Stimulated activated CD8-positive, alpha-beta memory T cell treated with anti-CD3 and anti-CD28 coated beads, Interleukin-12 subunit alpha, Interleukin-12 subunit beta, amount 100 ng/mL, for 24 hours (primary cell): ENCODE measurements around the gene TEN1.
"Not testable (repeated sequence)": the region's sequence is repeated elsewhere in the genome, so short reads cannot be mapped to it uniquely, and the experiment has no call there.

Experiments used
- DNase-seq: peaks from one replicate; pipeline ENCODE4 v3.0.0-alpha.2; 2020; ENCODE audit errors: extremely low read depth

The TEN1 gene

GRCh38 chr17:75978938-75979704 is at the start of gene TEN1, which contains the start of gene ACOX1:
TEN1 (plus strand) TSS chr17:75979240; CDS start chr17:75986193, 6,953 bp downstream.
ACOX1 (minus strand) TSS chr17:75979166; CDS start chr17:75979073, 93 bp downstream.
- DNase-seq: peak; percentile 94

- no peak for DNase-seq
Observed at GRCh38 chr17:75931062-75931461, 48.0 kb upstream of the TEN1 start.

- DNase-seq: no peak
Observed at GRCh38 chr17:75932852-75933251, 46.2 kb upstream of the TEN1 start.

GRCh38 chr17:75933808-75934207 is 45.2 kb upstream of the TEN1 start:
- no peak for DNase-seq

- DNase-seq: no peak
Observed at GRCh38 chr17:75937652-75938051, 41.4 kb upstream of the TEN1 start.

- peak; percentile 82 for DNase-seq
Observed at GRCh38 chr17:75940727-75941441, 38.2 kb upstream of the TEN1 start, which contains the start of gene FBF1. FBF1 (minus strand) TSS chr17:75941042; CDS start chr17:75938149, 2,893 bp downstream.

- no peak for DNase-seq
Observed at GRCh38 chr17:75941442-75941819, 37.6 kb upstream of the TEN1 start.

GRCh38 chr17:75942473-75942872 is 36.6 kb upstream of the TEN1 start:
- no peak for DNase-seq

GRCh38 chr17:75943491-75943890 is 35.5 kb upstream of the TEN1 start:
- DNase-seq: no peak

GRCh38 chr17:75945211-75945610 is 33.8 kb upstream of the TEN1 start:
- no peak for DNase-seq

- DNase-seq: no peak
Observed at GRCh38 chr17:75950421-75950820, 28.6 kb upstream of the TEN1 start.

- no peak for DNase-seq
Observed at GRCh38 chr17:75950855-75951554, 28.0 kb upstream of the TEN1 start.

GRCh38 chr17:75959051-75959838 is 19.8 kb upstream of the TEN1 start:
- DNase-seq: no peak

GRCh38 chr17:75959839-75960511 is 19.1 kb upstream of the TEN1 start:
- DNase-seq: no peak

GRCh38 chr17:75965468-75965867 is 13.6 kb upstream of the TEN1 start:
- no peak for DNase-seq

GRCh38 chr17:75969044-75969443 is 10.0 kb upstream of the TEN1 start:
- not testable (repeated sequence) for DNase-seq

- no peak for DNase-seq
Observed at GRCh38 chr17:75970011-75970523, 9.0 kb upstream of the TEN1 start.

- DNase-seq: no peak
Observed at GRCh38 chr17:75970626-75971025, 8.4 kb upstream of the TEN1 start.

- not testable (repeated sequence) for DNase-seq
Observed at GRCh38 chr17:75975187-75975586, 3.9 kb upstream of the TEN1 start.

- DNase-seq: no peak
Observed at GRCh38 chr17:75975757-75976174, 3.3 kb upstream of the TEN1 start.
